Measurements from ENCODE around the gene MCRIP1.
"Not testable (repeated sequence)": the region's sequence is repeated elsewhere in the genome, so short reads cannot be mapped to it uniquely, and the experiment has no call there.

The MCRIP1 gene

GRCh38 chr17:81846743-81847689 lies 13.9 kb upstream of the MCRIP1 start:
- no peaks in the 10 kb centered on the region for H3K36me3 Mint-ChIP-seq
- H3K9me3 Mint-ChIP-seq (ENCODE audit: low read depth) = no peaks in the 10 kb centered on the region
- H3K4me1 Mint-ChIP-seq (ENCODE audit: low read depth) = no peaks in the 10 kb centered on the region
- no peak overlapping the region for H3K27ac Mint-ChIP-seq
- H3K4me3 Mint-ChIP-seq = no peak overlapping the region
- no peaks in the 10 kb centered on the region for H3K27me3 Mint-ChIP-seq

GRCh38 chr17:81845881-81846742 lies 13.0 kb upstream of the MCRIP1 start:
- Mint-ChIP-seq H3K27me3 (no peaks in the 10 kb centered on the region), H3K9me3 (ENCODE audit: low read depth) (no peaks in the 10 kb centered on the region), H3K27ac (no peak overlapping the region), H3K4me1 (ENCODE audit: low read depth) (no peaks in the 10 kb centered on the region), H3K4me3 (no peak overlapping the region), H3K36me3 (no peaks in the 10 kb centered on the region)

- no peak overlapping the region for H3K27ac Mint-ChIP-seq
Measured at GRCh38 chr17:81845361-81845760, 12.3 kb upstream of the MCRIP1 start.

GRCh38 chr17:81844887-81845286 lies 11.8 kb upstream of the MCRIP1 start:
- Mint-ChIP-seq H3K4me3 (no peak overlapping the region), H3K4me1 (ENCODE audit: low read depth) (no peaks in the 10 kb centered on the region), H3K27ac (no peak overlapping the region), H3K9me3 (ENCODE audit: low read depth) (no peaks in the 10 kb centered on the region), H3K36me3 (no peaks in the 10 kb centered on the region), H3K27me3 (no peaks in the 10 kb centered on the region)

More at GRCh38 chr17:81845361-81845760, 12.3 kb upstream of the MCRIP1 start:
- Mint-ChIP-seq H3K36me3 (no peaks in the 10 kb centered on the region), H3K9me3 (ENCODE audit: low read depth) (no peaks in the 10 kb centered on the region), H3K4me3 (no peak overlapping the region), H3K4me1 (ENCODE audit: low read depth) (no peaks in the 10 kb centered on the region), H3K27me3 (no peaks in the 10 kb centered on the region)

GRCh38 chr17:81844327-81844851 lies 11.3 kb upstream of the MCRIP1 start:
- Mint-ChIP-seq H3K27me3 (no peaks in the 10 kb centered on the region), H3K4me1 (ENCODE audit: low read depth) (no peaks in the 10 kb centered on the region), H3K27ac (no peak overlapping the region), H3K36me3 (no peaks in the 10 kb centered on the region), H3K4me3 (no peak overlapping the region), H3K9me3 (ENCODE audit: low read depth) (no peaks in the 10 kb centered on the region)

GRCh38 chr17:81843713-81844326 lies 10.7 kb upstream of the MCRIP1 start:
- H3K4me1 Mint-ChIP-seq (ENCODE audit: low read depth) = no peaks in the 10 kb centered on the region
- no peak overlapping the region for H3K27ac Mint-ChIP-seq
- no peaks in the 10 kb centered on the region for H3K36me3 Mint-ChIP-seq
- no peaks in the 10 kb centered on the region for H3K27me3 Mint-ChIP-seq
- no peak overlapping the region for H3K4me3 Mint-ChIP-seq
- no peaks in the 10 kb centered on the region for H3K9me3 Mint-ChIP-seq (ENCODE audit: low read depth)

DNA sequence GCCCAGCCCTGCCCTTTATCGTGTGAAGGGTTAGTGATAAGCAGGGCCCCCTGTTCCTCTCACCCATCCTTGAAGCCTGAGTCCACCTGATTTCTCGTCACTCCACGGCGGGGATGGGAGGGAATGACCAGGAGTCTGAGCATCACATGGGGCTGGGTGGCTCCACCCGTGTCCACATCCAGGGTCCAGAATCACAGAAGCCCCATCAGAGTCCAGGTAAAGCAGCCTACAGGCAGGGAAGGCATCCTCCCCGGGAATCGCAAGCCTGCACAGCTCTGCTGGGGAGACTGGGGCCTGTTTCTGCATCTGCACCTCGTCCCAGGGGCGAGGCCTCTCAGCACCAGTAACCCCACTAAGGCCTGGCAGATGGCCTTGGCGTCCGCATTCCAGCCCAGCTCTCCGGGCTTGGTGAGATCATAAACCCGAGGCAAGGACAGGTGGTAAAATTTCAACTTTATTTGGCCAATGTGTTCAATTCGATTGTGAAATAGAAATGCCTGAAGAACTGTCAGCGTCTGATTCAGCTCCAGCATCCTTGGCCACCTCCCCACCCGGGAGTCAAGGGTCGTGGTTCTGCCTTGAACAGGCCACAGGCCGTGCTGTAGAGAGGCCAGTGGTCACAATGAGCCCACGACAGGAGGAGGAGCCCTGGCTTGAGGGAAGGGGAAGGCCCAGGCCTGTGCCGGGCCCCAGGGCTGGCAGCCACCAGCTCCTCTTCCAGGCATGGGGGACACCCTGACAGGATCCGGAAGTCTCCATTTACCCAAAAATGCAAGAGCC lies 9.8 kb upstream of the MCRIP1 start:
- Mint-ChIP-seq H3K36me3 (no peaks in the 10 kb centered on the region), H3K27ac (no peak overlapping the region), H3K27me3 (no peaks in the 10 kb centered on the region), H3K4me3 (no peak overlapping the region), H3K4me1 (ENCODE audit: low read depth) (no peaks in the 10 kb centered on the region), H3K9me3 (ENCODE audit: low read depth) (no peaks in the 10 kb centered on the region)

GRCh38 chr17:81842378-81842724 lies 9.3 kb upstream of the MCRIP1 start:
- Mint-ChIP-seq H3K36me3 (no peaks in the 10 kb centered on the region), H3K4me3 (no peak overlapping the region), H3K27ac (no peak overlapping the region), H3K27me3 (no peaks in the 10 kb centered on the region), H3K9me3 (ENCODE audit: low read depth) (no peaks in the 10 kb centered on the region), H3K4me1 (ENCODE audit: low read depth) (no peaks in the 10 kb centered on the region)

DNA sequence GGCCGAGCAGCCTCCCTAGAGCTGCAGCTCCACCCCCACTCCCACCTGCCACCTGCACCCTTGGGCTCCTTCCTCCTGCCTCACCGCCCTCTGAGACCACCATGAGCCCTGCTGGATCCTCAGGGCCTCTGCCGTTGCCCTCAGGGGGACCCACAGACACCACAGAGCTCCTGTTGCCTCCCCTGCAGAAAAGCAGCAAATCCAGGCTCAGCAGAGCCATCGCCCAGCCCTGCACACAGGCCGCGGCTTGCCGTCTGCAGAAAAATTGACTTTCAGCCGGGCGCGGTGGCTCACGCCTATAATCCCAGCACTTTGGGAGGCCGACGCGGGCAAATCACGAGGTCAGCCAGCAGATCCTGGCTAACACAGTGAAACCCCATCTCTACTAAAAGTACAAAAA lies 8.8 kb upstream of the MCRIP1 start:
- H3K27ac Mint-ChIP-seq = no peak overlapping the region
- H3K27me3 Mint-ChIP-seq = no peaks in the 10 kb centered on the region
- H3K36me3 Mint-ChIP-seq = no peaks in the 10 kb centered on the region
- no peaks in the 10 kb centered on the region for H3K9me3 Mint-ChIP-seq (ENCODE audit: low read depth)
- H3K4me3 Mint-ChIP-seq = no peak overlapping the region
- no peaks in the 10 kb centered on the region for H3K4me1 Mint-ChIP-seq (ENCODE audit: low read depth)

GRCh38 chr17:81840826-81841778 lies 8.0 kb upstream of the MCRIP1 start:
- H3K27me3 Mint-ChIP-seq = no peaks in the 10 kb centered on the region
- H3K27ac Mint-ChIP-seq = no peak overlapping the region
- no peaks in the 10 kb centered on the region for H3K9me3 Mint-ChIP-seq (ENCODE audit: low read depth)
- no peaks in the 10 kb centered on the region for H3K4me1 Mint-ChIP-seq (ENCODE audit: low read depth)
- no peaks in the 10 kb centered on the region for H3K36me3 Mint-ChIP-seq
- no peak overlapping the region for H3K4me3 Mint-ChIP-seq

GRCh38 chr17:81840059-81840458 lies 7.0 kb upstream of the MCRIP1 start:
- not testable (repeated sequence) for H3K27me3 Mint-ChIP-seq, H3K36me3 Mint-ChIP-seq

GRCh38 chr17:81839301-81839700 lies 6.2 kb upstream of the MCRIP1 start:
- no peaks in the 10 kb centered on the region for H3K36me3 Mint-ChIP-seq
- no peak overlapping the region for H3K4me3 Mint-ChIP-seq
- H3K4me1 Mint-ChIP-seq (ENCODE audit: low read depth) = no peaks in the 10 kb centered on the region
- H3K27me3 Mint-ChIP-seq = no peaks in the 10 kb centered on the region
- H3K9me3 Mint-ChIP-seq (ENCODE audit: low read depth) = no peaks in the 10 kb centered on the region
- no peak overlapping the region for H3K27ac Mint-ChIP-seq

More at GRCh38 chr17:81840059-81840458, 7.0 kb upstream of the MCRIP1 start:
- H3K9me3 Mint-ChIP-seq (ENCODE audit: low read depth); H3K4me3 Mint-ChIP-seq; H3K4me1 Mint-ChIP-seq (ENCODE audit: low read depth); H3K27ac Mint-ChIP-seq: not testable (repeated sequence)

DNA sequence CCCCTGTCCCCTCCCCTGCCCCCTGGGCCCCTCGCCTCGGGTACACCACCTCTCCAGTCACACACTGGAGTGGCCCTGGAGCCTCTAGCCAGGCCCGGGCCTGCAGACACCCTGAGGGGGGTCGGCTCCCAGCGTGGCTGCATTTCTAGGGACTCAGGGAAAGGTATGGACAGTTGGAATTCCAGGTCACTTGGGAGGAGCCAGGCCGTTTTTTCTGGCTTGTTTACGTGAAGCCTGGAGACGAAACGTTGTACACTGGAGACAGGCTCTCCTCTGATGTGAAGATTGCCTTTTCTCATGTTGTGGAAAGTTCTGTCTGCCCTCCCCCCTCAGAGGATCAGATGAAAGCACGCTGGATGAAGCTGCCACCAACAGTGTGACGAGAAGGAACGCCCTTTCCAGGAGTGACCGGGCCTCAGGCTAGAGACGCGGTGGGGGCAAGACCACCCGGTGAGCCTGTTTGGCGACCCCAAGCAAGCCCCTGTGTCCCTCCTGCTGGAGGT lies 5.7 kb upstream of the MCRIP1 start:
- Mint-ChIP-seq H3K4me3 (no peak overlapping the region), H3K9me3 (ENCODE audit: low read depth) (no peaks in the 10 kb centered on the region), H3K27ac (no peak overlapping the region), H3K27me3 (no peaks in the 10 kb centered on the region), H3K4me1 (ENCODE audit: low read depth) (peaks cover under 1% of the 10 kb centered on the region), H3K36me3 (no peaks in the 10 kb centered on the region)
